ENCODE measurements around the gene EGFL7.

Gene EGFL7

GRCh38 chr9:136662656-136663581, at the start of gene EGFL7:
Gene EGFL7 (plus strand): TSS chr9:136662916. CDS start chr9:136668283, 5,367 bp downstream.
- DNase-seq = no peak

GRCh38 chr9:136613824-136614371, 48.8 kb upstream of the EGFL7 start:
- DNase-seq = no peak

- DNase-seq = no peak
These were observed 48.3 kb upstream of the EGFL7 start for GRCh38 chr9:136614372-136614922.

GRCh38 chr9:136614967-136615623, 47.6 kb upstream of the EGFL7 start:
- no peak for DNase-seq

GRCh38 chr9:136615631-136616306, 46.9 kb upstream of the EGFL7 start:
- no peak for DNase-seq

- DNase-seq = no peak
These were observed 46.4 kb upstream of the EGFL7 start for GRCh38 chr9:136616307-136616635.

GRCh38 chr9:136616948-136617695, 45.6 kb upstream of the EGFL7 start:
- DNase-seq = no peak

- no peak for DNase-seq
These were observed 44.8 kb upstream of the EGFL7 start for GRCh38 chr9:136617746-136618579.

- no peak for DNase-seq
These were observed 43.9 kb upstream of the EGFL7 start for GRCh38 chr9:136618580-136619547.

- no peak for DNase-seq
These were observed 42.8 kb upstream of the EGFL7 start for GRCh38 chr9:136619742-136620440.

- DNase-seq = no peak
These were observed 42.2 kb upstream of the EGFL7 start for GRCh38 chr9:136620441-136621018.

GRCh38 chr9:136621019-136621733, 41.5 kb upstream of the EGFL7 start:
- no peak for DNase-seq

- DNase-seq = no peak
These were observed 41.0 kb upstream of the EGFL7 start for GRCh38 chr9:136621734-136622093.

GRCh38 chr9:136622538-136622948, 40.2 kb upstream of the EGFL7 start:
- DNase-seq = no peak

- DNase-seq = no peak
These were observed 39.5 kb upstream of the EGFL7 start for GRCh38 chr9:136623016-136623841.

GRCh38 chr9:136623842-136624183, 38.9 kb upstream of the EGFL7 start:
- no peak for DNase-seq

GRCh38 chr9:136624184-136624951, 38.3 kb upstream of the EGFL7 start:
- no peak for DNase-seq

Measured in CD4-positive, alpha-beta T cell treated with Interleukin-6 for 4 hours (primary cell).